OCI-LY1 (cell line): Measurements from ENCODE around the gene SUN1.
"Not testable (repeated sequence)": the region's sequence is repeated elsewhere in the genome, so short reads cannot be mapped to it uniquely, and the experiment has no call there.

Source experiments
- H2AFZ ChIP-seq: fragments of 200-600 bp; sonication (generic), shearing (Covaris generic); 2 replicates; pipeline ENCODE4 v1.6.0; 2014; ENCODE audit warnings: antibody characterized with exemption, mild to moderate bottlenecking, low read length
- H3F3A ChIP-seq: fragments of 200-600 bp; sonication (generic), shearing (Covaris generic); 2 replicates; pipeline ENCODE4 v1.6.0; 2014; ENCODE audit warnings: mild to moderate bottlenecking, antibody characterized with exemption, low read length, moderate library complexity; ENCODE audit not compliant: insufficient read depth
- H3K27ac ChIP-seq: fragments of 200-600 bp; sonication (generic); 2 replicates; pipeline ENCODE4 v1.5.1; 2014; ENCODE audit warnings: low read length, mixed run types, mild to moderate bottlenecking, low read depth; ENCODE audit not compliant: poor library complexity, severe bottlenecking
- H3K27me3 ChIP-seq: fragments of 200-600 bp; sonication (generic); 2 replicates; pipeline ENCODE4 v1.6.0; 2014; ENCODE audit warnings: antibody characterized with exemption, mild to moderate bottlenecking, low read length, moderate library complexity; ENCODE audit not compliant: insufficient read depth
- H3K36me3 ChIP-seq: fragments of 200-600 bp; sonication (generic); 2 replicates; pipeline ENCODE4 v1.6.1; 2014; ENCODE audit warnings: mild to moderate bottlenecking, antibody characterized with exemption, low read length, moderate library complexity, mixed read lengths; ENCODE audit not compliant: insufficient read depth
- H3K4me1 ChIP-seq: fragments of 200-600 bp; sonication (generic); 2 replicates; pipeline ENCODE4 v1.5.1; 2014; ENCODE audit warnings: mild to moderate bottlenecking, low read length, moderate library complexity; ENCODE audit not compliant: insufficient read depth, severe bottlenecking
- H3K4me2 ChIP-seq: fragments of 200-600 bp; sonication (generic), shearing (Covaris generic); 2 replicates; pipeline ENCODE4 v1.6.1; 2014; ENCODE audit warnings: low read length
- H3K4me3 ChIP-seq: fragments of 200-600 bp; sonication (generic); 2 replicates; pipeline ENCODE4 v1.5.1; 2014; ENCODE audit warnings: low read length, low read depth, mild to moderate bottlenecking, mixed read lengths; ENCODE audit not compliant: poor library complexity, severe bottlenecking
- H3K79me2 ChIP-seq: fragments of 200-600 bp; shearing (Covaris generic); 2 replicates; pipeline ENCODE4 v1.6.1; 2016; ENCODE audit warnings: mixed run types, low read length, mixed read lengths; ENCODE audit not compliant: insufficient read depth
- H3K9ac ChIP-seq: fragments of 200-600 bp; sonication (generic), shearing (Covaris generic); 2 replicates; pipeline ENCODE4 v1.6.1; 2014; ENCODE audit warnings: mild to moderate bottlenecking, low read length, mixed read lengths
- H3K9me2 ChIP-seq: fragments of 200-600 bp; sonication (generic), shearing (Covaris generic); 2 replicates; pipeline ENCODE4 v1.6.1; 2014; ENCODE audit warnings: low read depth, mild to moderate bottlenecking, low read length, mixed read lengths
- H3K9me3 ChIP-seq: fragments of 200-600 bp; shearing (Covaris generic); 2 replicates; pipeline ENCODE4 v1.6.1; 2014; ENCODE audit warnings: low read length, mixed read lengths
- H4K20me1 ChIP-seq: fragments of 200-600 bp; sonication (generic), shearing (Covaris generic); 2 replicates; pipeline ENCODE4 v1.6.0; 2016; ENCODE audit warnings: mild to moderate bottlenecking, low read length; ENCODE audit not compliant: insufficient read depth
- CTCF ChIP-seq: fragments of 200-600 bp; sonication (generic), shearing (Covaris generic); IDR thresholded peaks from 2 replicates; pipeline ENCODE4 v1.5.1; 2017; ENCODE audit warnings: mild to moderate bottlenecking, antibody characterized with exemption, low read length, moderate library complexity, mixed read lengths
- EZH2 ChIP-seq: fragments of 200-600 bp; sonication (generic), shearing (Covaris generic); IDR thresholded peaks from 2 replicates; pipeline ENCODE4 v1.8.0; 2017; ENCODE audit warnings: borderline replicate concordance, mixed run types, mild to moderate bottlenecking, antibody characterized with exemption, low read length, moderate library complexity, mixed read lengths

SUN1 gene

GRCh38 chr7:802500-803242 lies 29.6 kb upstream of the SUN1 start:
- H3K27ac ChIP-seq, result no peak overlapping the region
- H3K9ac ChIP-seq, result no peak overlapping the region
- H3K4me1 ChIP-seq, result no peaks in the 10 kb centered on the region
- no peaks in the 10 kb centered on the region for H3K9me2 ChIP-seq
- no peaks in the 10 kb centered on the region for H3F3A ChIP-seq
- H3K79me2 ChIP-seq, result no peaks in the 10 kb centered on the region
- no peak overlapping the region for H2AFZ ChIP-seq
- no peaks in the 10 kb centered on the region for H4K20me1 ChIP-seq
- no peaks in the 10 kb centered on the region; the same call in 1 of the 2 replicates for H3K36me3 ChIP-seq
- no peak overlapping the region for H3K4me3 ChIP-seq
- no peaks in the 10 kb centered on the region for H3K27me3 ChIP-seq
- no peak overlapping the region for H3K4me2 ChIP-seq
- H3K9me3 ChIP-seq, result no peaks in the 10 kb centered on the region
- TF ChIP-seq CTCF, result no peak
- no peak for TF ChIP-seq EZH2

- Histone ChIP-seq H3K27me3 (no peaks in the 10 kb centered on the region), H2AFZ (no peak overlapping the region), H3K9ac (no peak overlapping the region), H3K79me2 (no peaks in the 10 kb centered on the region), H3F3A (no peaks in the 10 kb centered on the region), H3K4me3 (no peak overlapping the region), H3K4me2 (no peak overlapping the region), H3K9me3 (no peaks in the 10 kb centered on the region), H3K4me1 (no peaks in the 10 kb centered on the region), H3K27ac (no peak overlapping the region), H4K20me1 (no peaks in the 10 kb centered on the region), H3K9me2 (no peaks in the 10 kb centered on the region), H3K36me3 (no peaks in the 10 kb centered on the region)
- TF ChIP-seq EZH2 (no peak), CTCF (no peak)
Measured at GRCh38 chr7:803243-803635, 29.0 kb upstream of the SUN1 start.

GRCh38 chr7:803796-804195 lies 28.5 kb upstream of the SUN1 start:
- H3F3A ChIP-seq, H4K20me1 ChIP-seq, H3K4me1 ChIP-seq, H3K4me3 ChIP-seq, H3K27me3 ChIP-seq, H2AFZ ChIP-seq, H3K36me3 ChIP-seq, H3K27ac ChIP-seq, H3K4me2 ChIP-seq, H3K79me2 ChIP-seq, H3K9ac ChIP-seq, H3K9me2 ChIP-seq, H3K9me3 ChIP-seq: not testable (repeated sequence)

- Histone ChIP-seq H3K36me3 (no peaks in the 10 kb centered on the region), H4K20me1 (no peaks in the 10 kb centered on the region), H3K27me3 (no peaks in the 10 kb centered on the region), H3F3A (no peaks in the 10 kb centered on the region), H2AFZ (no peak overlapping the region), H3K9me2 (no peaks in the 10 kb centered on the region), H3K4me1 (no peaks in the 10 kb centered on the region), H3K4me3 (no peak overlapping the region), H3K4me2 (no peak overlapping the region), H3K9ac (no peak overlapping the region), H3K9me3 (0 out of 2 replicates have a peak, but pooled peaks cover under 1% of the 10 kb centered on the region), H3K27ac (no peak overlapping the region), H3K79me2 (no peaks in the 10 kb centered on the region)
- no peak for TF ChIP-seq EZH2
- TF ChIP-seq CTCF, result no peak
Measured at GRCh38 chr7:805261-805660, 27.0 kb upstream of the SUN1 start.
